LHCN-M2 (cell line): ENCODE measurements around the gene LAMA4. TPM values are rescaled to one million over a fixed set of nuclear protein-coding genes. Genes with fewer than 3 reads are reported as not detected.
A peak's percentile ranks its signal among the peaks of the same experiment; 100 is the strongest.

Experiments used
- DNase-seq: peaks from one replicate; pipeline ENCODE4 v3.0.0-alpha.2; 2012; ENCODE audit warnings: low read depth
- total RNA-seq: library from RNA; depleted of rRNA; stranded (reverse); fragments of >200 nt; gene quantifications from 2 replicates; pipeline ENCODE4 v1.2.3, GENCODE V29; 2014

LAMA4 gene
- total RNA-seq, 1 experiment from 2014 or later, result 6.5 TPM

DNA sequence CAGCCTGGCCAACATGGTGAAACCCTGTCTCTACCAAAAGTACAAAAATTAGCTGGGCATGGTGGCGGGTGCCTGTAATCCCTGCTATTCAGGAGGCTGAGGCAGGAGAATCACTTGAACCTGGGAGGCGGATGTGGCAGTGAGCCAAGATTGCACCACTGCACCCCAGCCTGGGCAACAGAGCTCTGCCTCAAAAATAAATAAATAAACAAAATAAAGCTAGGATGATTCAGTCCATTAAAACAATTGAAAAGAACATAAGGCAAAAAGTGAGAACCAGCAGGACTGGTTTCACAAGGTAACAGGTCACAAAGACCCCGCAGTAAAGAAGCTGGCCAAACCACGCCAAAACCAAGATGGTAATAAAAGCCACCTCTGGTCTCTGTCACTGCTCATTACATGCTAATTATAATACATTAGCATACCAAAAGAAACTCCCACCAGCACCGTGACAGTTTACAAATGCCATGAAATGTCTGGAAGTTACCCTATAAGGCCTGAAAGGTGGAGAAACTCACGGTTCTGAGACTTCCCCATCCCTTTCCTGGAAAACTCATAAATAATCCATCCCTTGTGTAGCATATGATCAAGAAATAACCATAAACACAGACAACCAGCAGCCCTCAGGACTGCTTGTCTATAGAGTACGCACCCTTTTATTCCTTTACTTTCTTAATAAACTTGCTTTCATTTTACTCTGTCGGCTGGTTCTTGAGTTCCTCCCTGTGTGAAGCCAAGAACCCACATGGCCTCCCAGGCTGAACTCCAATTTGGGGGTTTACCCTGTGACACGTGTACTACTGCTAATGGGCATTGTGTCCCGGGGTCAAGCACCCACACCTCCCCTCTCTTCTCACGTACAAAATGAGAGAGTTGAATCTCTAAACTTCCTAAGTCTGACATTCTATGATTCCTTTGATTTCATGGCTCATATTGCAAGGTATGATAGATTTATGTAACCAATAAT lies 10.2 kb downstream of the LAMA4 start:
- no peak for DNase-seq

- no peak for DNase-seq
Observed at GRCh38 chr6:112241820-112242429, 12.4 kb downstream of the LAMA4 start.

DNA sequence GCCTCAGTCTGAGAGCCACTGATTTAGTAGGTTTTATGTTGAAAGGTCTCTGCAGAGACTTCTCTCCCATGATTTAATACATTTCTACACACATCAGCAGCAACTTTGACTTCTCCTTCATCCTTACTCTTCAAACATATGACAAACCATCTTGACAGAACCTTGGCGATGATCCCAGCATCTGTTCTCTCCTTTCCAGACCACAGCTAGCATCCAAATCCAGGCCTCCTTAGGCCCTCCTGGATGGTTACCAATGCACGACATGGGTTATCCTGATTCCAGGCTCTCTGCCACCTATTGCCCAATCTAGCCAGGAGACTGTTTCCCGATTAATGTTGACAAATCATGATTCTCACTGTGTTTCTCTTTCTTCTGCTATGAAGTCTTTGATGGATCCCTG lies 16.8 kb downstream of the LAMA4 start:
- peak; percentile 86 for DNase-seq

DNA sequence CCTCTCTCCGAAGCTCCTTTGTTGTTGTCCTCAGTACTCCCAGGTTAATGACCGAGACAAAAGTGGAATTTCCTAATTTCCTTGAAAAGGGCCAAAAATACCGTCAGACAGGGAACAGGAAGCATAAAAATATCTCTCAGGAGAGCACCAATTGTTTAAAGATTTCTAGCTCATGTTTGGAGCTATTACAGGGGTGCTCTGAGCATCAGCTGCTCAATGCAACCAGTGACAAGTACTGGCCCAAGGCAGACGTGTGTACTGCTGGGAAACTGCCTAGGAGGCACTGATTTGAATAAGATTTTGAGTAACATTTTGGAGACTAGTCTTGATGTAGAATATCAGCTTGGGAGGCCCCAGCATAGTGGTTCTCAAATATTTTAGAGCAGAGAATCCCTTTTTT lies 17.3 kb downstream of the LAMA4 start:
- DNase-seq, result no peak

DNA sequence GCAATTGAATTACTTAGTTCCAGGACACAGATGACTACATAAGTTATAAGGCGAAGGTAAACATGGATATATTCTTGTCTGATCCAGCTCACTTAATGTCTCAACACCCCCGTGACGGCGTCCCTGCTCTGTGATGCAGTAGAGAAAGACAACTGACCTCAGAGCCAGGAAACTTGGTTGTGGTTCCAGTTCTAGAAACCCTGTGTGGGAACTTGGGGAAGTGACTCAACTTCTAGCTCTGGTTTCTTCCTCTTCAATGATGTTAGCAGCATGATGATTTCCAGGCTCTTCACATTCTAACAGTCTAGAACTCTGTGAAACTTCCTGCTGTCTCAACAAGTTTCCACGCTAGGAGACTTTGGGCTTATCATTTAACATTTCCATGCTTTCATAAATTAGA lies 18.4 kb downstream of the LAMA4 start:
- peak; percentile 54 for DNase-seq

GRCh38 chr6:112234601-112235000 lies 19.8 kb downstream of the LAMA4 start:
- no peak for DNase-seq

DNA sequence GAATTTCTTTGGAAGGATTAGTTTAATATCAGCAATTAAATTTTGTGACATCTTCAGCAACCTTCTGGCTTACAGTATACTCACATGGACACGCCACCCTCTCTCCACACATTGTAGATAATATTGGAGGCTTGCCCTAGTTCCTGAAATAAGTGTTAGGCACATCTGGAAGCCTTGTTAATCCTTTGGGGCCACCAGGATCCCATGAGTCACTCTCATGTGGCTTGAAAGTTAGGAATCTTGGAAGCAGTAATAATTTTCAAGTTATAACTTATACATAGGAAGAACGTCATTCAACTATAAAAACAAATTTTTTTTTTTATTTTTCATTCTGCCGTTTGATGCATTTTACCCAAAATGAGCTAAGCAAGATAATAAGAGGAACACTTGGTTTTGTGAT lies 20.5 kb downstream of the LAMA4 start:
- peak; percentile 83 for DNase-seq

- no peak for DNase-seq
Observed at GRCh38 chr6:112232845-112233256, 21.5 kb downstream of the LAMA4 start.

DNA sequence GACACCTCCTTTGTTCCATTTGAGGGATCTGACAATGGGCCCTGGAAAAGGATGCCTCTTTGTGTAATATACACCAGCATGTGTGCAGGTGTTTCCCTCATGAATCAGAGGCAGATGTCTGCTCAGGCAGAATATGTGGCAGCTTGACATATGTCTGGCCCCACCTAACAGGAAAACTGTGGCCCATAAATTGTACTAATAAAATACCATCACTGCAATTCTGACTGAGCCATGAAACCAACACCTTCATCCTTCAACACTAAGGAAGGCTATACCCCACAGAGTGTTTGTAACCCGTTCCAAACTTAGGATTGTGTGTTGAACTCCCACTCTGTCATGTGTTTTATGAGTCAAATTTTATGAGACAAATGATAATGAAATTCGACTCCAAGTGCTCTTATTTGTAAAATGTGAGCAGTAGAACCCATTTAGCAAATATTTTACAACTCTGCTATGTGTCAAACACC lies 22.7 kb downstream of the LAMA4 start:
- peak; percentile 62 for DNase-seq

DNA sequence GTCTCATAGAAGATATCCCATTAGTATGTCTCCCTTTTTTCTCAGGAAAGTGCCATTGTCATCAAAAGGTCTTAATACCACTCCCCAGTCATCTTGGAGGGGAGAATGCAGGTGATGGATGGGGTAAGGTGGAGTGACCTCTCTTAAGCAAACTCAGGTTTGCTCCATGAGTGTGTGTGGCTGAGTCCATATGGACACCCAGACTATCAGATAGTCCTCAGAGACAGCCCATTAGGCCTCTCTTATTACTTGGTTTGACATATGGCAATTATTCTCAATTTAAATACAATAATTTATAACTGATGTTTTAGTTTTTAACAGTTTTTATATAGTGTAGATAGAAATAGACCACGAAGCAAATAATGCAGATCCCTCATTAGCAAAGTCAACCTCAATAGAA lies 23.2 kb downstream of the LAMA4 start:
- DNase-seq, result no peak

DNA sequence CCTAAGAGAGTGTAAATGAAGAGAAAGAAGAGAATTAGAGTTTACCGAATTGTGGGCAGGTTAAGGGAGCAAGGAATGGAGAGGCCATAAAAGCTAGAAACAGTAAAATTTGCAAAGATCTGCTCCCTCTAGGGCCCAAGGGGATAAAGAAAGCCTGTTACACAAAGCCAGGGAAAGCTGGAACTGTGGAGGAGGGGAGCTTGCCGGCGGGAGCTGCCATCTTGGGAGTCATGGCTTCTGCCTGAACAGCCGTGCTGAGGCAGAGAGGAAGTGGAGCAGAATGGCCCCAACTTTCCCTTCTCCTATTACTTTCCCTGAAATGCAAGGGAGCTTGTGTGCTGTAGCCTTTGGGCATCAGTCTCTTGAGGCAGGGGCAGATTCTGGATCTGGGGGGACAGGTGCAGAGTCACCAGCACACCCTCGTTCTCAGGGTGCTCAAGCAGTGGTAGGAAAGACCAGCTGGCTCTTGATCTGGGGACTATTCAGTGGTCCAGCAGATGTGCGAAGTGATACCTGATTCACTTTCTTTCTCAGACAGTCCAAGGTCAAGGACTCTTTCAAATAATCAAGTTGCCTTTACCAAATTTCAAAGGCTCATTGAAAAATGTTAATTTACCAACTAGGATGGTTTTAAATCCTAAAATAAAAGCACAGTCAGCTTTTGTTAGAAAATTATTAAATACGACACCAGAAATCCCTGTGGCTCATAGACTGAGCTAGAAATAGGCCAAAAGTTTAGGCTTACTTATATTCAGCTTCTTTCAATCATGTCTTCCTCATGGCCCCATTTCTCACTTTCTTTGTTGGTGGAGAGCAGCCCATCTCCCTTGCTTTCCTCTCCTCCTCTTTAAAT lies 25.7 kb downstream of the LAMA4 start:
- no peak for DNase-seq

- DNase-seq, result no peak
Observed at GRCh38 chr6:112227992-112228391, 26.4 kb downstream of the LAMA4 start.

- no peak for DNase-seq
Observed at GRCh38 chr6:112227411-112227810, 27.0 kb downstream of the LAMA4 start.

DNA sequence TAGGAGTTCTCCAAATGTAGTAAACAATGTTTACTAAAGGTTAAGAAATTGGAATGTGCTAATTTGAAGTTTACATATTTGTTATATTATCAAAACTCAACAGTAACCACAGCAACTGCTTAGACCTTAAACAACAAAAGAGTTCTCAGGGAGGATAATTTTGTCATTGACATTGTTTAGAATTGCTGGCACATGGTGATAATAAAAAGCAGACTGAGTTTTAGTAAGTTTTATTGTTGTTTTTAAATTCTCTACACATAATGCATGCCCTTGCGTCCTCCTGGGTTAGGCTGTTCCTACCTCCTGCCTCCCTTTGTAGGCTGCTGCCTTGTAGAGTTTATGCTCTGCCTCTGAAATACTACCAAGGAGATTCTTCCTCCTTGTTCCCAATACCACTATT lies 28.7 kb downstream of the LAMA4 start:
- no peak for DNase-seq

- DNase-seq, result no peak
Observed at GRCh38 chr6:112224088-112224487, 30.3 kb downstream of the LAMA4 start.

DNA sequence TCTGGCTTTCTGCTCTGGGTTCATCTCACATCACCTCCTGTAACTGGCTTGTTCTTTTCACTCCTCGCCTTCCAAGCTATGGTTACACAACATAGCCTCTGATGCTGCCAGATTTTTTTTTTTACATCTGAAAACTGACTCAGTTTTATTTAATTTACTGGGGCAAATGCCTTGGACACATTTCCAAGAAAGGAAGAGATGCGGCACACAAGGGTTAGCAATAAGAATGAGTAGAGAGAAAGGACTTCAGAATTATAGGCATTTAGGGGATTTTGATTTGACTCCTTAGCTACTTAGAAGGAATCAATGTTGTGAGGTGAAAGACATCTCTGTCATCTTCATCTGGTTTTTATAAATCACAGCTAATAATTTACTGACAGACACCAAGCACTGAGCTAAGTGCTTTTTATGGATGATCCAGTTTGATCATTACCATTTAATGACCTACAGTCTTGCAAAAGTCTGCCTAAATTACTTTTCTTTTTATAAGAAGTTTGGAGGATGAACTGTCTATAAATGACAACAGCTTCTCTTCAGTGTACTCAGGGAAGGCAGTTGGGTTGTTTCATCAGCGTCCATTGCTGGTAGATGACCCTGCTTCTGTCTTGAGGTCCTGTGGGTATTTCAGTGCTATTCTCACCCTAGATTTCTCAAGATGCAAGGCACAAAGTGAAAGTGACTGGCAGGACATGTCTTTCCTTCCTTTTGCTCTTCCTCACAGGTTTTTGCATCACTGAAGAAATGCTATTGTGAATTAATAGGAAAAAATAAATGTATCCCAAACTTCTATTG lies 31.1 kb downstream of the LAMA4 start:
- peak; percentile 54 for DNase-seq

GRCh38 chr6:112221981-112222852 lies 32.1 kb downstream of the LAMA4 start:
- DNase-seq, result no peak

DNA sequence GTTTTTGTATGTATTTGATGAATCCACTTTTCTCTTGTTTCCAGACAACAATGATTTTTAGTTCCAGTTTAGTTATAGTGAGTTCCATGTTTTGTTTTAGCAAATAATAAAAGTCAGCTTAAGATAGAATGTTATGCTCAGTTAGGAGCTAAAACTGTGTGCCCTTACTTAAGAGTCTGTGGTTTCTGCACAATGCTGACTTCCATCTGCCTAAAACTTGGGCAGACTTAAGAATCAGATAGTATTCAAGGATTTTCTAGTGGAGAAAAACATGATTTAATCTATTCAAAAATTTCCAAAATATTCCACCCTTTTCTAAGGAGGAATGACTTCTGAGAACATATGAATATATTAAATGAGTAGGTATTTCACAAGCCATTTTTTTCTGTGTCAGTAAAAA lies 32.8 kb downstream of the LAMA4 start:
- DNase-seq, result no peak

GRCh38 chr6:112218563-112218962 lies 35.8 kb downstream of the LAMA4 start:
- DNase-seq, result no peak
